ENCODE results near the gene BRWD1.
A peak's percentile ranks its signal among the peaks of the same experiment; 100 is the strongest.

The BRWD1 gene

GRCh38 chr21:39313571-39314142 lies at the start of gene BRWD1:
TSS of gene BRWD1 (minus strand) at chr21:39313632. CDS start at chr21:39313491, 141 bp downstream.
- DNase-seq = peak; percentile 58 to 79

- DNase-seq = no peak
Observed at GRCh38 chr21:39362733-39363132, 49.3 kb upstream of the BRWD1 start.

- no peak for DNase-seq
Observed at GRCh38 chr21:39359382-39359781, 46.0 kb upstream of the BRWD1 start.

- DNase-seq = no peak
Observed at GRCh38 chr21:39353295-39353694, 39.9 kb upstream of the BRWD1 start.

GRCh38 chr21:39350094-39351005 lies 36.9 kb upstream of the BRWD1 start:
- DNase-seq = no peak

- DNase-seq = peak; percentile 84 to 90
Observed at GRCh38 chr21:39349211-39350093, 36.0 kb upstream of the BRWD1 start.

- peak; percentile 77 to 79 for DNase-seq
Observed at GRCh38 chr21:39348355-39349210, 35.2 kb upstream of the BRWD1 start, which contains the start of gene HMGN1. TSS of gene HMGN1 (minus strand) at chr21:39349088. CDS start at chr21:39348917, 171 bp downstream.

- DNase-seq = no peak
Observed at GRCh38 chr21:39348040-39348354, 34.6 kb upstream of the BRWD1 start.

- no peak for DNase-seq
Observed at GRCh38 chr21:39347537-39347936, 34.1 kb upstream of the BRWD1 start.

- no peak for DNase-seq
Observed at GRCh38 chr21:39346671-39347331, 33.4 kb upstream of the BRWD1 start.

GRCh38 chr21:39346206-39346605 lies 32.8 kb upstream of the BRWD1 start:
- no peak for DNase-seq

- DNase-seq = no peak
Observed at GRCh38 chr21:39345440-39345839, 32.0 kb upstream of the BRWD1 start.

- DNase-seq = no peak
Observed at GRCh38 chr21:39344848-39345247, 31.4 kb upstream of the BRWD1 start.

- no peak for DNase-seq
Observed at GRCh38 chr21:39341249-39341923, 28.0 kb upstream of the BRWD1 start.

- DNase-seq = no peak
Observed at GRCh38 chr21:39340687-39341086, 27.3 kb upstream of the BRWD1 start.

GRCh38 chr21:39339231-39339630 lies 25.8 kb upstream of the BRWD1 start:
- DNase-seq = no peak

GRCh38 chr21:39336457-39337008 lies 23.1 kb upstream of the BRWD1 start:
- DNase-seq = no peak

GRCh38 chr21:39334611-39335010 lies 21.2 kb upstream of the BRWD1 start:
- DNase-seq = no peak

GRCh38 chr21:39332175-39332574 lies 18.7 kb upstream of the BRWD1 start:
- no peak for DNase-seq

GRCh38 chr21:39330001-39330400 lies 16.6 kb upstream of the BRWD1 start:
- DNase-seq = no peak

- DNase-seq = no peak
Observed at GRCh38 chr21:39327727-39328126, 14.3 kb upstream of the BRWD1 start.

Measured in bone marrow (tissue), 2 donors.